ENCODE results near the gene LIN9.

- TF ChIP-seq POLR2A (IDR thresholded peaks at IDR 0.05) (no peak), CTCF (IDR thresholded peaks at IDR 0.05) (no peak)
These were observed 85.7 kb downstream of the LIN9 start, which contains the start of gene MIXL1 for GRCh38 chr1:226223157-226223785.
